ENCODE measurements around the gene PARVB. TPM values are rescaled to one million over a fixed set of nuclear protein-coding genes. Genes with fewer than 3 reads are reported as not detected.

PARVB gene
- total and polyA plus RNA-seq, 9 of the 15 experiments (the other 6 are each of a cell fraction or from before 2014, with no cell fraction given), result 1.1 to 59.2 (median 29.2) TPM

GRCh38 chr22:44210722-44211121 lies 186.6 kb downstream of the PARVB start:
- Histone ChIP-seq H3K27me3 (ENCODE audit: control insufficient read depth in 2 of 2, insufficient read depth in 2 of 2, low read length in 2 of 2) (0 out of 5 replicates have a peak, but pooled peaks cover 0 to under 1% of the 10 kb centered on the region in 2 experiments), H2AFZ (ENCODE audit: low read depth, low read length) (no peak overlapping the region), H3K79me2 (ENCODE audit: control insufficient read depth, insufficient read depth, low read length) (no peaks in the 10 kb centered on the region), H3K9me3 (replicated peaks; ENCODE audit: control insufficient read depth, insufficient read depth, low read depth, low read length) (no peaks in the 10 kb centered on the region), H4K20me1 (replicated peaks; ENCODE audit: control insufficient read depth, insufficient read depth, low read length) (no peaks in the 10 kb centered on the region), H3K4me3 (no peak overlapping the region), H3K9me1 (ENCODE audit: control insufficient read depth, insufficient read depth, low read length) (no peaks in the 10 kb centered on the region), H3K9ac (ENCODE audit: insufficient read depth in 1 of 2, low read depth in 2 of 2, low read length in 2 of 2) (no peak overlapping the region), H3K4me2 (ENCODE audit: insufficient read depth, low read length) (no peak overlapping the region), H3K4me1 (replicated peaks in 1 of 2; ENCODE audit: control insufficient read depth in 2 of 2, insufficient read depth in 2 of 2, low read length in 2 of 2) (no peaks in the 10 kb centered on the region), H3K27ac (ENCODE audit: extremely low read depth, low read depth, low read length) (no peak overlapping the region), H3K36me3 (ENCODE audit: control insufficient read depth, insufficient read depth, low read length) (no peaks in the 10 kb centered on the region)
- POLR2A ChIA-PET, result no interaction called here
- 0% methylated on average over 4 of the region's 4 CpGs for WGBS (ENCODE audit: insufficient coverage, low coverage, missing lambda C conversion rate)
- CTCF ChIA-PET (ENCODE audit: low intra/inter-chr PET ratio), result interaction anchor here (0.8 kb wide), 1 partner anchor 249 kb away, joined by 3 read pairs; no protein-coding TSS in a partner anchor
- in situ Hi-C loops (cut with MboI), result no loop called here
- BruUV-seq (replicated peaks), result no TSS peak
- no peak for TF ChIP-seq PBX2 (CRISPR knock-in tag; IDR thresholded peaks at IDR 0.05; ENCODE audit: low read depth)
- TF ChIP-seq PBX2 (tag; conservative IDR thresholded peaks at IDR 0.05; ENCODE audit: low read depth), result no peak
- TF ChIP-seq TSC22D4 (tag; IDR thresholded peaks at IDR 0.05), result no peak
- TF ChIP-seq ZKSCAN3 (CRISPR knock-in tag; IDR thresholded peaks at IDR 0.05), result no peak
- TF ChIP-seq NR3C1 (CRISPR knock-in tag; IDR thresholded peaks at IDR 0.05), result no peak
- no peak for TF ChIP-seq SMARCB1 (IDR thresholded peaks at IDR 0.05; ENCODE audit: insufficient read length, low read depth)
- TF ChIP-seq HNRNPLL (IDR thresholded peaks at IDR 0.05; ENCODE audit: low read depth, low read length, poor library complexity, severe bottlenecking), result no peak
- TF ChIP-seq ZBTB43 (CRISPR knock-in tag; IDR thresholded peaks at IDR 0.05), result no peak
- no peak for TF ChIP-seq TEAD4 (IDR thresholded peaks at IDR 0.05; ENCODE audit: low read length)
- TF ChIP-seq TEAD4 (CRISPR knock-in tag; IDR thresholded peaks at IDR 0.05; ENCODE audit: borderline replicate concordance), result no peak
- intact Hi-C loops (cut with micrococcal nuclease), result no loop called here
- DNase-seq (ENCODE audit: extremely low read depth in 1 of 4, low spot score in 3 of 4) (no peak), ATAC-seq (no peak), FAIRE-seq (no peak)
